Thoracic aorta (tissue), 2 donors: ENCODE data around the gene MEX3A. TPM values are rescaled to one million over a fixed set of nuclear protein-coding genes. Genes with fewer than 3 reads are reported as not detected.

Experiments
- ATAC-seq: fragments of 150-250 bp; one replicate; pipeline ENCODE4 v1.8.0; 2017; ENCODE audit warnings: low read depth; ENCODE audit not compliant: insufficient number of reproducible peaks, low FRiP score
- DNase-seq: peaks from one replicate; pipeline ENCODE4 v3.0.0-alpha.2; 2020; ENCODE audit warnings: low spot score
- H3K27ac ChIP-seq, 2 donors: fragments of 200-600 bp; sonication (generic); 1 replicate in 1 of 2; 2 replicates in 1 of 2; pipeline ENCODE4 v1.5.1; 2016; ENCODE audit warnings: mild to moderate bottlenecking in 2 of 2, moderate library complexity in 2 of 2
- H3K27me3 ChIP-seq: fragments of 200-600 bp; sonication (generic); replicated peaks from 2 replicates; pipeline ENCODE4 v1.6.0; 2016; ENCODE audit warnings: mild to moderate bottlenecking; ENCODE audit not compliant: insufficient read depth
- H3K36me3 ChIP-seq: fragments of 200-600 bp; sonication (generic); one replicate; pipeline ENCODE4 v1.5.1; 2016
- H3K4me1 ChIP-seq, 2 donors: fragments of 200-600 bp; sonication (generic); 1 replicate in 1 of 2; 2 replicates in 1 of 2; pipeline versions ENCODE4 v1.5.1 to v1.6.0; 2016; ENCODE audit warnings: low read depth in 2 of 2, mild to moderate bottlenecking in 1 of 2; ENCODE audit not compliant: control insufficient read depth in 1 of 2
- H3K4me3 ChIP-seq: fragments of 200-600 bp; sonication (generic); 2 replicates; pipeline ENCODE4 v1.5.1; 2016; ENCODE audit warnings: mild to moderate bottlenecking
- H3K9me3 ChIP-seq: fragments of 200-600 bp; sonication (generic); 2 replicates; pipeline ENCODE4 v1.5.1; 2016
- total RNA-seq, 2 donors: library from RNA; depleted of rRNA; stranded (reverse); fragments of >200 nt; gene quantifications; one replicate each; pipeline versions ENCODE4 v1.1.0 to v1.2.3, GENCODE V29; 2016
- TF ChIP-seq, protein P1 (sequence below): fragments of 200-600 bp; sonication (generic); IDR thresholded peaks from one replicate; pipeline ENCODE4 v1.5.1; 2019; ENCODE audit warnings: antibody characterized with exemption

MEX3A gene
- total RNA-seq, 2 donors from 2014 or later: 0.42 TPM; not detected in 1

GRCh38 chr1:156026588-156026987 is 55.7 kb downstream of the MEX3A start:
- H3K27me3 ChIP-seq: no peaks in the 10 kb centered on the region
- ATAC-seq: no peak
- TF ChIP-seq, protein P1, sequence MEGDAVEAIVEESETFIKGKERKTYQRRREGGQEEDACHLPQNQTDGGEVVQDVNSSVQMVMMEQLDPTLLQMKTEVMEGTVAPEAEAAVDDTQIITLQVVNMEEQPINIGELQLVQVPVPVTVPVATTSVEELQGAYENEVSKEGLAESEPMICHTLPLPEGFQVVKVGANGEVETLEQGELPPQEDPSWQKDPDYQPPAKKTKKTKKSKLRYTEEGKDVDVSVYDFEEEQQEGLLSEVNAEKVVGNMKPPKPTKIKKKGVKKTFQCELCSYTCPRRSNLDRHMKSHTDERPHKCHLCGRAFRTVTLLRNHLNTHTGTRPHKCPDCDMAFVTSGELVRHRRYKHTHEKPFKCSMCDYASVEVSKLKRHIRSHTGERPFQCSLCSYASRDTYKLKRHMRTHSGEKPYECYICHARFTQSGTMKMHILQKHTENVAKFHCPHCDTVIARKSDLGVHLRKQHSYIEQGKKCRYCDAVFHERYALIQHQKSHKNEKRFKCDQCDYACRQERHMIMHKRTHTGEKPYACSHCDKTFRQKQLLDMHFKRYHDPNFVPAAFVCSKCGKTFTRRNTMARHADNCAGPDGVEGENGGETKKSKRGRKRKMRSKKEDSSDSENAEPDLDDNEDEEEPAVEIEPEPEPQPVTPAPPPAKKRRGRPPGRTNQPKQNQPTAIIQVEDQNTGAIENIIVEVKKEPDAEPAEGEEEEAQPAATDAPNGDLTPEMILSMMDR: no peak

DNA sequence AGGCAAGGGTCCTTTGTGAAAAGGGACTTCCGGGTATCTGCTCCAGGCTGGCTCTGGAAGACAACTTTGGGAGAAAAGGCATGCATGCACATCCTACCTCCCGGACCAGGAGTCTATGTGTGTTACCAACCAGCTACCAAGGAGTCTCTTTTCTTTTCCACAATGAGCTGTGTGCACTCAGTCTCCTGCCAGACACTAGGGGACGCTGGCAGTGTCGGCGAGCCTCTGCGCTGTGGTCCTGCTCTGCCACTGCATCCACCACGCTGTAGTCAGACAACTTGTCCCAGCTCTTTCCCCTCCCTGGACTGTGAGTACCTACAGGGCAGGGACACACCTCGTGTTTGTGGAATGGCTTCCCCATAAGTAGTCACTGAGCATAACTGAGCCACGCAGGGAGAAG is 56.4 kb downstream of the MEX3A start:
- Histone ChIP-seq H3K36me3 (no peaks in the 10 kb centered on the region), H3K27me3 (no peaks in the 10 kb centered on the region), H3K4me3 (no peak overlapping the region), H3K27ac (no peak overlapping the region), H3K9me3 (no peaks in the 10 kb centered on the region), H3K4me1 (peaks cover 0 to 3% of the 10 kb centered on the region in 2 donors)
- no peak for DNase-seq
- no peak for ATAC-seq
- TF ChIP-seq, protein P1: peak; percentile 16

More at GRCh38 chr1:156026588-156026987, 55.7 kb downstream of the MEX3A start:
- Histone ChIP-seq H3K9me3 (no peaks in the 10 kb centered on the region), H3K4me3 (no peak overlapping the region), H3K36me3 (no peaks in the 10 kb centered on the region), H3K27ac (no peak overlapping the region), H3K4me1 (no peaks in the 10 kb centered on the region)
- DNase-seq: no peak

DNA sequence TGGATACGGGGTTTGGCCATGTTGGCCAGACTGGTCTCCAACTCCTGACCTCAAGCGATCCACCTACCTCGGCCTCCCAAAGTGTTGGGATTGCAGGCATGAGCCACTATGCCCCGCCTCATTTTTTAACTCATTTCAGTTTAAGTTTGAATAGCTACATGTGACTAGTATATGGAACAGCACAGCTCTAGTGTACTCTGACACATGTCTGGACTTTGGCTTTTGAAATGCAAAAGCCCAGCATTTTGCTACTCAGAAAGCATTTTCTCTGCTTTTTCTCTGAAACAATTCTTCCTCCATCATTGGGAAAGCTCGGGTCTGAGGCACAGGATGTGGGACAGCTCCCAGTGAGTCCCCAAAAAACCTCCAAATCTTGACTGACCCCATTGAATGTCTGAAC is 57.5 kb downstream of the MEX3A start:
- H3K9me3 ChIP-seq: no peaks in the 10 kb centered on the region
- TF ChIP-seq, protein P1: no peak
- no peaks in the 10 kb centered on the region for H3K36me3 ChIP-seq
- ATAC-seq (no peak), DNase-seq (no peak)
- H3K4me1 ChIP-seq: peaks cover 5 to 8% of the 10 kb centered on the region in 2 donors
- no peak overlapping the region for H3K4me3 ChIP-seq
- H3K27ac ChIP-seq: no peak overlapping the region
- no peaks in the 10 kb centered on the region for H3K27me3 ChIP-seq

Other genes starting within 250 kb of the MEX3A start
- 10 to 100 TPM; 39.3 to 83.2 TPM for gene GON4L, start 225.3 kb downstream of the MEX3A start, total RNA-seq
- gene SYT11, start 222.9 kb downstream of the MEX3A start, total RNA-seq: 10 to 100 TPM; 49.5 to 62.4 TPM
- 10 to 100 TPM; 27.1 to 42.8 TPM for gene RIT1, start 171.1 kb downstream of the MEX3A start, total RNA-seq
- gene KHDC4, start 148.1 kb downstream of the MEX3A start, total RNA-seq: 10 to 100 TPM; 50.6 to 56.9 TPM
- not detected for gene RXFP4, start 140.8 kb downstream of the MEX3A start, total RNA-seq
- 100 to 1,000 TPM; 162 to 166 TPM for gene ARHGEF2, start 103.9 kb downstream of the MEX3A start, total RNA-seq
- gene SSR2, start 61.5 kb downstream of the MEX3A start, total RNA-seq: 100 to 1,000 TPM; 132 to 241 TPM
- 10 to 100 TPM; 21.7 to 36.7 TPM for gene UBQLN4, start 28.7 kb downstream of the MEX3A start, total RNA-seq
- gene LAMTOR2, start 27.7 kb downstream of the MEX3A start, total RNA-seq: 10 to 100 TPM; 26.4 to 37.0 TPM
- gene RAB25, start 21.3 kb downstream of the MEX3A start, total RNA-seq: not detected
- gene LMNA, start 32.2 kb upstream of the MEX3A start, total RNA-seq: 100 to 1,000 TPM; 740 to 804 TPM
- 10 to 100 TPM; 12.7 to 15.8 TPM for gene SEMA4A, start 71.1 kb upstream of the MEX3A start, total RNA-seq
- gene SLC25A44, start 111.6 kb upstream of the MEX3A start, total RNA-seq: 10 to 100 TPM; 10.7 to 23.7 TPM
- 10 to 100 TPM; 26.4 to 33.2 TPM for gene PMF1, start 130.5 kb upstream of the MEX3A start, total RNA-seq
- gene BGLAP, start 159.7 kb upstream of the MEX3A start, total RNA-seq: not detected
- 1 to 10 TPM in 1 of 2 donors, under 1 TPM in 1; 0.27 to 2.5 TPM for gene PAQR6, start 165.6 kb upstream of the MEX3A start, total RNA-seq
- 10 to 100 TPM; 57.8 to 72.7 TPM for gene SMG5, start 200.4 kb upstream of the MEX3A start, total RNA-seq
- gene TMEM79, start 201.9 kb upstream of the MEX3A start, total RNA-seq: 1 to 10 TPM in 1 of 2 donors, under 1 TPM in 1; 0.56 to 5.0 TPM
- gene GLMP, start 213.2 kb upstream of the MEX3A start, total RNA-seq: 10 to 100 TPM; 27.7 to 60.1 TPM
- not detected for gene VHLL, start 216.8 kb upstream of the MEX3A start, total RNA-seq